Measurements from ENCODE around the gene THOC7.

DNA sequence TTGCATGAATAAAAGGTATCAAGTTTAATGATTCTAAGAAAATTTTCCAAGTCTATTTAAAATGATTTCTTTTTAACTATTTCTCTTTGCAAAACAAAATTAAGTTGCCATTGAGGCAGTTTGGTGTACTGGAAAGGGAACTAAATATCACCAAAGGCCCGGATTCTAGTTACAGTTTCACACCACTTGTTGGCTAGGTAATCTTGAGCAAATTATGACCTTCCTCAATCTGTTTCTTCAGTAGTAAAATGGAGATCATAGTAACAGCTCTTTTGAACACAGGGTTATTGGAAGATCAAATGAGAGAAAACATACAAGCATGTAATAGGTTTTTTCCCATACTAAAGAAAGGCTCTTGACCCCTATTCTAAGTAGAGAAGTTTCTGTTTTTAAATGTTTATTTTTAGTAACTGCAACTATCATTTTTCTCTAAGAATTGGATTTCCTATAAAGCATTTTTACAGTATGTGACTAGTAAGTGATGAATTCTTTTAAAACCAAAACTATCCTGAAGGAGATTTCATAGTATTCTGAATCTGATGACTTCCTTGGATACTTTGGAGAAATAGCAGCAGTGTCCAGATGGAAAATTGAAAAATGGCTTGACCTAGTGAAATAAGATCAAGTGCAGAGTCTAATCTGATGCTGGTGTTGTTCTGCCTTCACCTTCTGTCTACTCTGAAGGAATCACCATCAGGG is 32.9 kb upstream of the THOC7 start:
- TF ChIP-seq, protein P1, sequence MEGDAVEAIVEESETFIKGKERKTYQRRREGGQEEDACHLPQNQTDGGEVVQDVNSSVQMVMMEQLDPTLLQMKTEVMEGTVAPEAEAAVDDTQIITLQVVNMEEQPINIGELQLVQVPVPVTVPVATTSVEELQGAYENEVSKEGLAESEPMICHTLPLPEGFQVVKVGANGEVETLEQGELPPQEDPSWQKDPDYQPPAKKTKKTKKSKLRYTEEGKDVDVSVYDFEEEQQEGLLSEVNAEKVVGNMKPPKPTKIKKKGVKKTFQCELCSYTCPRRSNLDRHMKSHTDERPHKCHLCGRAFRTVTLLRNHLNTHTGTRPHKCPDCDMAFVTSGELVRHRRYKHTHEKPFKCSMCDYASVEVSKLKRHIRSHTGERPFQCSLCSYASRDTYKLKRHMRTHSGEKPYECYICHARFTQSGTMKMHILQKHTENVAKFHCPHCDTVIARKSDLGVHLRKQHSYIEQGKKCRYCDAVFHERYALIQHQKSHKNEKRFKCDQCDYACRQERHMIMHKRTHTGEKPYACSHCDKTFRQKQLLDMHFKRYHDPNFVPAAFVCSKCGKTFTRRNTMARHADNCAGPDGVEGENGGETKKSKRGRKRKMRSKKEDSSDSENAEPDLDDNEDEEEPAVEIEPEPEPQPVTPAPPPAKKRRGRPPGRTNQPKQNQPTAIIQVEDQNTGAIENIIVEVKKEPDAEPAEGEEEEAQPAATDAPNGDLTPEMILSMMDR (IDR thresholded peaks at IDR 0.05), result no peak
- no peak for TF ChIP-seq POLR2A (IDR thresholded peaks at IDR 0.05)
